Testis (tissue), 2 donors: ENCODE measurements around the gene NCAPD3.

ENCODE experiments used
- POLR2A ChIP-seq: fragments of 450-650 bp; IDR thresholded peaks from one replicate; pipeline ENCODE4 v1.6.1; 2017; ENCODE audit warnings: antibody characterized with exemption, mild to moderate bottlenecking, moderate library complexity
- TF ChIP-seq, protein P1 (sequence below), 3 experiments: fragments of 450-650 bp in 2 of 3; fragments of 200-600 bp in 1 of 3; sonication (generic) in 1 of 3; IDR thresholded peaks; one replicate each; pipeline ENCODE4 v1.5.1; 2016 to 2019; ENCODE audit warnings: antibody characterized with exemption in 3 of 3, mild to moderate bottlenecking in 2 of 3, moderate library complexity in 1 of 3

DNA sequence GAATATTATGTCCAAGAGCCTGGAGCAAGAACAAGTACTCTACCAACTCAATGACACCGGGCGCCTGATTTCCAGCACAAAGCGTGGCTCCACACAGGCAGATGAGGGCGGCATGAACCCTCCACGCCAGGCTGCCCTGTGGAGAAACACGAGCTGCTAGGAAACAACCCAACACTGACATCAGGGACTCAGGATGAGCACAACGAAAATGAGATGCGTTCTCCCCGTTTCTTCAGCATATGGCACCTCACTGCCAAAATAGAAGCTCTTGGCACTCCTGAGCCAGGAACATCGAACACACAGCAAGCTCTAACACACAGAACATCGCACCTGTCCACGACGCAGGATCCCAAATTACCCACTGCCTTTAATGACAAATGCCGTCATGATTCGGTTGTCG lies 68.3 kb downstream of the NCAPD3 start:
- no peak for TF ChIP-seq POLR2A
- TF ChIP-seq, protein P1, sequence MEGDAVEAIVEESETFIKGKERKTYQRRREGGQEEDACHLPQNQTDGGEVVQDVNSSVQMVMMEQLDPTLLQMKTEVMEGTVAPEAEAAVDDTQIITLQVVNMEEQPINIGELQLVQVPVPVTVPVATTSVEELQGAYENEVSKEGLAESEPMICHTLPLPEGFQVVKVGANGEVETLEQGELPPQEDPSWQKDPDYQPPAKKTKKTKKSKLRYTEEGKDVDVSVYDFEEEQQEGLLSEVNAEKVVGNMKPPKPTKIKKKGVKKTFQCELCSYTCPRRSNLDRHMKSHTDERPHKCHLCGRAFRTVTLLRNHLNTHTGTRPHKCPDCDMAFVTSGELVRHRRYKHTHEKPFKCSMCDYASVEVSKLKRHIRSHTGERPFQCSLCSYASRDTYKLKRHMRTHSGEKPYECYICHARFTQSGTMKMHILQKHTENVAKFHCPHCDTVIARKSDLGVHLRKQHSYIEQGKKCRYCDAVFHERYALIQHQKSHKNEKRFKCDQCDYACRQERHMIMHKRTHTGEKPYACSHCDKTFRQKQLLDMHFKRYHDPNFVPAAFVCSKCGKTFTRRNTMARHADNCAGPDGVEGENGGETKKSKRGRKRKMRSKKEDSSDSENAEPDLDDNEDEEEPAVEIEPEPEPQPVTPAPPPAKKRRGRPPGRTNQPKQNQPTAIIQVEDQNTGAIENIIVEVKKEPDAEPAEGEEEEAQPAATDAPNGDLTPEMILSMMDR (IDR thresholded peaks at IDR 0.05): no peak
